Measurements from ENCODE around the gene C3orf22.

- TF ChIP-seq ZNF24 (IDR thresholded peaks at IDR 0.05) (no peak), CREBBP (IDR thresholded peaks at IDR 0.05; ENCODE audit: low read depth, low read length) (no peak), ZNF121 (CRISPR knock-in tag; conservative IDR thresholded peaks at IDR 0.05) (no peak), HDAC6 (IDR thresholded peaks at IDR 0.05; ENCODE audit: low read depth, low read length) (no peak), ZFP36 (IDR thresholded peaks at IDR 0.05; ENCODE audit: low read depth, low read length, partially characterized antibody) (no peak), MYC (IDR thresholded peaks at IDR 0.05; ENCODE audit: low read depth, low read length) (no peak), MYC (CRISPR knock-in tag; IDR thresholded peaks at IDR 0.05; ENCODE audit: borderline replicate concordance, low read depth) (no peak), UBTF (IDR thresholded peaks at IDR 0.05; ENCODE audit: borderline replicate concordance in 1 of 2, low read depth in 2 of 2, low read length in 2 of 2) (no peak), ETS1 (conservative IDR thresholded peaks at IDR 0.05; ENCODE audit: control insufficient read depth, low read depth, low read length) (no peak)
These were observed 40.0 kb downstream of the C3orf22 start for GRCh38 chr3:126518779-126519177.

Measured in K562 (cell line).